ENCODE results near the gene KLHL7.

- no peak for TF ChIP-seq CTCF (conservative IDR thresholded peaks at IDR 0.05)
- TF ChIP-seq EZH2 (IDR thresholded peaks at IDR 0.05; ENCODE audit: low read depth) = no peak
These were observed 39.6 kb upstream of the KLHL7 start for GRCh38 chr7:23065974-23066373.
